NT2/D1 (cell line): ENCODE measurements around the gene BRINP2.

Experiments
- SUZ12 ChIP-seq: IDR thresholded peaks from 2 replicates; pipeline ENCODE4 v1.6.1; 2011; ENCODE audit not compliant: insufficient read length, insufficient read depth; ENCODE audit errors: extremely low read depth
- YY1 ChIP-seq: IDR thresholded peaks from 2 replicates; pipeline ENCODE4 v1.6.1; 2011; ENCODE audit not compliant: insufficient read length, insufficient read depth
- ZNF274 ChIP-seq: IDR thresholded peaks from 2 replicates; pipeline ENCODE4 v1.6.1; 2011; ENCODE audit warnings: mild to moderate bottlenecking, low read depth, low read length

GRCh38 chr1:177132141-177132540, 38.6 kb upstream of the BRINP2 start:
- TF ChIP-seq SUZ12, result no peak
- no peak for TF ChIP-seq YY1
- TF ChIP-seq ZNF274, result no peak
